K562 (cell line): ENCODE results near the gene TSTD2. TPM values are rescaled to one million over a fixed set of nuclear protein-coding genes. Genes with fewer than 3 reads are reported as not detected.
A peak's percentile ranks its signal among the peaks of the same experiment; 100 is the strongest.

ENCODE experiments used
- ATAC-seq: fragments of 200-7000 bp; cut with Tn5 transposase; 3 replicates; pipeline ENCODE4 v1.9.1; 2020; ENCODE audit warnings: moderate library complexity
- BruUV-seq: library from RNA; stranded (reverse); fragments of 400-500 nt; replicated peaks from 2 replicates; lab custom pipeline; 2021; lab: Mats Ljungman, UMichigan
- CTCF ChIA-PET: fragments of 300-600 bp; formaldehyde crosslinking; extraction: SDS; loops from one replicate; lab custom pipeline; 2021; ENCODE audit warnings: low intra/inter-chr PET ratio; lab: Yijun Ruan, JAX
- POLR2A ChIA-PET: fragments of 300-600, 350-650 bp; sonication (Branson Sonifier 250); formaldehyde crosslinking; extraction: SDS; loops from one replicate; lab custom pipeline; 2021; ENCODE audit warnings: antibody characterized with exemption, inconsistent platforms; lab: Yijun Ruan, JAX
- DNase-seq, 4 experiments: peaks; one replicate each; pipeline versions ENCODE4 v3.0.0 to v3.0.0-alpha.2; 2011 to 2018; ENCODE audit warnings: low spot score in 3 of 4, mixed read lengths in 3 of 4; ENCODE audit errors: extremely low read depth in 1 of 4
- FAIRE-seq: peaks from 2 replicates; lab custom pipeline; 2011; peaks lifted over from hg19 to GRCh38; lab: Jason Lieb, UNC
- H2AFZ ChIP-seq: 2 replicates; pipeline ENCODE4 v1.6.0; 2011; ENCODE audit warnings: low read depth, low read length, control low read depth, inconsistent platforms
- H3K27ac ChIP-seq: fragments of 200-600 bp; 3 replicates; pipeline ENCODE4 v1.8.0; 2011; ENCODE audit warnings: low read depth, mild to moderate bottlenecking, control low read depth, inconsistent platforms, low read length, moderate library complexity, mixed read lengths; ENCODE audit errors: extremely low read depth
- H3K27me3 ChIP-seq, 2 experiments: fragments of 300-600 bp in 1 of 2; 2 replicates in 1 of 2; 3 replicates in 1 of 2; pipeline versions ENCODE4 v1.6.0 to v1.8.0; 2011; ENCODE audit warnings: inconsistent platforms in 2 of 2, low read length in 2 of 2, mild to moderate bottlenecking in 1 of 2, mixed read lengths in 1 of 2, moderate library complexity in 1 of 2; ENCODE audit not compliant: control insufficient read depth in 2 of 2, insufficient read depth in 2 of 2
- H3K36me3 ChIP-seq: fragments of 300-600 bp; 3 replicates; pipeline ENCODE4 v1.8.0; 2011; ENCODE audit warnings: mild to moderate bottlenecking, low read length, inconsistent platforms; ENCODE audit not compliant: control insufficient read depth, insufficient read depth
- H3K4me1 ChIP-seq, 2 experiments: fragments of 200-600 bp in 1 of 2; replicated peaks in 1 of 2; 2 replicates in 1 of 2; 3 replicates in 1 of 2; pipeline versions ENCODE4 v1.5.1 to v1.8.0; 2011; ENCODE audit warnings: inconsistent platforms in 2 of 2, low read length in 2 of 2, mild to moderate bottlenecking in 1 of 2, mixed read lengths in 1 of 2, moderate library complexity in 1 of 2; ENCODE audit not compliant: control insufficient read depth in 2 of 2, insufficient read depth in 2 of 2
- H3K4me2 ChIP-seq: 2 replicates; pipeline ENCODE4 v1.6.1; 2011; ENCODE audit warnings: low read length, control low read depth, inconsistent platforms, mixed read lengths; ENCODE audit not compliant: insufficient read depth
- H3K4me3 ChIP-seq: fragments of 200-600 bp; sonication (generic), shearing (Covaris generic); 2 replicates; pipeline ENCODE4 v1.5.1; 2016; ENCODE audit warnings: control low read depth, inconsistent platforms
- H3K79me2 ChIP-seq: fragments of 200-600 bp; 3 replicates; pipeline ENCODE4 v1.8.0; 2011; ENCODE audit warnings: low read length, inconsistent platforms; ENCODE audit not compliant: control insufficient read depth, insufficient read depth
- H3K9ac ChIP-seq, 2 experiments: 2 replicates each; pipeline versions ENCODE4 v1.6.0 to v1.6.1; 2011; ENCODE audit warnings: low read depth in 2 of 2, low read length in 2 of 2, control low read depth in 1 of 2, inconsistent platforms in 1 of 2, mild to moderate bottlenecking in 1 of 2, mixed read lengths in 1 of 2; ENCODE audit not compliant: insufficient read depth in 1 of 2
- H3K9me1 ChIP-seq: one replicate; pipeline ENCODE4 v1.6.0; 2011; ENCODE audit warnings: inconsistent platforms, mild to moderate bottlenecking, low read length, moderate library complexity; ENCODE audit not compliant: control insufficient read depth, insufficient read depth
- H3K9me3 ChIP-seq: replicated peaks from 2 replicates; pipeline ENCODE4 v1.5.1; 2011; ENCODE audit warnings: low read depth, low read length, inconsistent platforms; ENCODE audit not compliant: control insufficient read depth, insufficient read depth
- H4K20me1 ChIP-seq: replicated peaks from 2 replicates; pipeline ENCODE4 v1.6.1; 2011; ENCODE audit warnings: low read length, inconsistent platforms, mixed read lengths; ENCODE audit not compliant: control insufficient read depth, insufficient read depth
- BHLHE40 ChIP-seq: IDR thresholded peaks from 2 replicates; pipeline ENCODE4 v1.6.1; 2011; ENCODE audit warnings: low read length, improper control_type of control experiment
- CBFA2T2 ChIP-seq: fragments of 450-650 bp; conservative IDR thresholded peaks from 2 replicates; pipeline ENCODE4 v1.6.1; 2017; ENCODE audit warnings: mild to moderate bottlenecking
- FIP1L1 ChIP-seq: fragments of 200-400 bp; formaldehyde crosslinking; IDR thresholded peaks from 2 replicates; pipeline ENCODE4 v1.6.1; 2018; ENCODE audit warnings: mild to moderate bottlenecking, low read depth, low read length; ENCODE audit not compliant: poor library complexity, severe bottlenecking
- FOSL1 ChIP-seq: fragments of 200-800 bp; sonication (Bioruptor generic); conservative IDR thresholded peaks from 2 replicates; pipeline ENCODE4 v1.6.1; 2016; ENCODE audit warnings: missing genetic modification characterization, missing compliant biosample characterization
- FOXA3 ChIP-seq, 2 experiments: fragments of 450-650 bp in 1 of 2; sonication (generic) in 1 of 2; formaldehyde crosslinking; IDR thresholded peaks in 1 of 2; conservative IDR thresholded peaks in 1 of 2; 2 replicates each; pipeline versions ENCODE4 v1.4.0 to v1.8.0; 2020 to 2022; ENCODE audit warnings: mild to moderate bottlenecking in 2 of 2, missing genetic modification reagents in 1 of 2
- GABPB1 ChIP-seq: sonication (generic); formaldehyde crosslinking; IDR thresholded peaks from 2 replicates; pipeline ENCODE4 v1.8.0; 2022; ENCODE audit warnings: mild to moderate bottlenecking, missing genetic modification reagents
- HMGN3 ChIP-seq: IDR thresholded peaks from 2 replicates; pipeline ENCODE4 v1.6.1; 2011; ENCODE audit warnings: borderline replicate concordance, low read depth, mild to moderate bottlenecking, mixed read lengths, low read length; ENCODE audit not compliant: insufficient read length; ENCODE audit errors: extremely low read depth
- RNF2 ChIP-seq: sonication (generic); IDR thresholded peaks from 2 replicates; pipeline ENCODE4 v1.6.1; 2016
- WGBS: fragments of 100-300 bp; shearing (Covaris generic); methylation state at CpG from one replicate; pipeline ENCODE4 v1.1.6; 2016; ENCODE audit warnings: low coverage, mixed read lengths; ENCODE audit not compliant: insufficient coverage; ENCODE audit errors: missing lambda C conversion rate; 5-methylcytosine and 5-hydroxymethylcytosine counted together
- in situ Hi-C: fragments of 300-500 bp; cut with MboI; formaldehyde crosslinking; loops from 4 replicates; pipeline ENCODE4 v1.15.0; 2018; ENCODE audit warnings: inconsistent platforms, mixed read lengths
- intact Hi-C: fragments of 100-400 bp; cut with micrococcal nuclease; formaldehyde crosslinking; loops from 2 replicates; pipeline ENCODE4 v1.14.2; 2022
- polyA plus RNA-seq, 8 experiments: library from polyadenylated mRNA; depleted of rRNA in 4 of 8; stranded (reverse) in 5 of 8; unstranded in 3 of 8; fragments of >200 nt; fragmentation: Nextera tagmentation in 2 of 8; fragmentation: Illumina TruSeq in 1 of 8; extraction: Ambion mirVana in 2 of 8; extraction: Trizol in 1 of 8; gene quantifications; 2 replicates each; pipeline versions ENCODE4 v1.2.1 to v1.2.3, GENCODE V29; 2011 to 2014; ENCODE audit warnings: inconsistent platforms in 1 of 8, missing spikeins in 1 of 8
- total RNA-seq, 7 experiments: library from RNA; depleted of rRNA in 6 of 7; stranded (reverse); fragments of >200 nt in 6 of 7; fragmentation: Illumina TruSeq in 2 of 7; extraction: Trizol in 2 of 7; gene quantifications; 2 replicates each; pipeline versions ENCODE4 v1.2.1 to v1.2.3, GENCODE V29; 2011 to 2021; ENCODE audit warnings: low replicate concordance in 1 of 7
- TF ChIP-seq, protein P1 (sequence below): fragments of 250-450 bp; sonication (Bioruptor Pico); IDR thresholded peaks from 2 replicates; pipeline ENCODE4 v1.4.0; 2020
- TF ChIP-seq, protein P2 (sequence below), 3 experiments: fragments of 200-800 bp in 1 of 3; sonication (Bioruptor generic) in 1 of 3; sonication (generic) in 1 of 3; formaldehyde crosslinking in 1 of 3; IDR thresholded peaks; 2 replicates each; pipeline versions ENCODE4 v1.6.1 to v1.8.0; 2016 to 2022; ENCODE audit warnings: mild to moderate bottlenecking in 2 of 3, missing compliant biosample characterization in 2 of 3, missing genetic modification characterization in 2 of 3, missing genetic modification reagents in 1 of 3

Gene TSTD2
- total and polyA plus RNA-seq, 9 of the 15 experiments (the other 6 are each of a cell fraction or from before 2014, with no cell fraction given), result 10.1 to 36.7 (median 19.0) TPM

DNA sequence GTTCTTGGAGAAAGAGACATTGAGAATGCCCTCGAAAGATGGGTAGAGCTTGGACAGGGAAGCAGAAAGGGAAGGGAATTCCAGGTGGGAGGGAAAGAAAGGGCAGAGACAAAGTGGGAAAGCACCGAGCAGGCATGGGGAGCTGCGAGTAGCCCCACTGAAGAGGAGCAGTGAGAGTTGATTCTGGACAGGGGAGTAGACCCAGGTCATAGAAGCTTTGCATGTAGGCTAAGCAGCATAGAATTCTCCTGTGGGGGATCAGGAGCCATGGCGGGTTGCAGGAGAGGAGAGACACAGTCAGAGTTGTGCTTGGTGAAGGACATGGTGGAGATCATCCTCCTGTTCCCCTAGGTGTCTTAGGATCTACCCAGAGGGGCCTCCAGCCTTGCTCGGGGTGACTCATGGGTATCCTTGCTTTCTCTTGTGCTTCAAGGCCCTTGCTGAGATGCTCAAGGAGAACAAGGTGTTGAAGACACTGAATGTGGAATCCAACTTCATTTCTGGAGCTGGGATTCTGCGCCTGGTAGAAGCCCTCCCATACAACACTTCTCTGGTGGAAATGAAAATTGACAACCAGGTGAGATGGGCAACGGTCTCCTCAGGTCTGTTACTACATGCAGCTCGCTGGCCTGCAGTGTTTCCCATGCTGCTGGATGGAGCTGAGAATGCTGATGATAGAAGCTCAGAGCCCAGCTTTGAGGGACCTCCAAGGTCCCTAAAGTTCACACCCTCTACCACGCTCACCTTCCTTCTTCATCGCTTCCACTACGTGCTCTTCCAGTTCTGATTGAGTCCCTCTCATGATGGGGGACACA is 64.5 kb downstream of the TSTD2 start:
- Histone ChIP-seq H3K9me3 (no peaks in the 10 kb centered on the region), H3K4me3 (no peak overlapping the region), H3K4me2 (no peak overlapping the region), H4K20me1 (no peaks in the 10 kb centered on the region), H3K27ac (peak overlapping the region; percentile 53; the same call in 2 of the 3 replicates)
- 94% methylated on average over 11 of the region's 11 CpGs for WGBS
- BruUV-seq, result no TSS peak
- POLR2A ChIA-PET, result interaction anchor here (0.8 kb wide), 1 partner anchor 33 kb away, joined by 3 read pairs; no protein-coding TSS in a partner anchor
- in situ Hi-C loops, result no loop called here
- no peak for FAIRE-seq
- TF ChIP-seq FOXA3 (CRISPR knock-in tag; conservative IDR thresholded peaks at IDR 0.05 in 1 of 2, IDR thresholded peaks at IDR 0.05 in 1 of 2) (0 out of 4 replicates have a peak, but pooled peaks of 1 of the 2 experiments have one; percentile 28), RNF2 (no peak)
- TF ChIP-seq, all 486 proteins: peak for 1
- Histone ChIP-seq H3K79me2 (no peaks in the 10 kb centered on the region), H2AFZ (no peak overlapping the region), H3K36me3 (peaks cover 83% of the 10 kb centered on the region), H3K4me1 (peaks cover 4 to 15% of the 10 kb centered on the region in 2 experiments; a peak in 3 of 5 replicates), H3K27me3 (no peaks in the 10 kb centered on the region), H3K9me1 (peaks cover 4% of the 10 kb centered on the region), H3K9ac (no peak overlapping the region)
- intact Hi-C loops, result no loop called here
- ATAC-seq, result no peak
- CTCF ChIA-PET, result no interaction called here
- no peak for DNase-seq

DNA sequence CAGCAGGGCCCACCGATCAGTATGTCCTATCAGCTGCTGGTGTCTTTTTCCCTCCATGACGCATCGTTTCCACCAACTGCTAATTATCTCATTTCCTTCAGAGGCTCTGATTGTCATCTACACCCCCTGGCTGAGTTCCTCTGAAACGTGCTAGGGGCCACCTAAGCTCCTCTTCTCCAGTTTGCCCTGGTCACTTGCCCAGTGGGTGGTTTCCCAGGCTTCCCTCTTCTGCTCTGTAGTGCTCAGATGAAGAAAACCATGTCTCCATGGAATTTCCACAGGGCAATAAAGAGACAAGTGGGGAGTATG is 65.3 kb downstream of the TSTD2 start:
- ChIA-PET CTCF (no interaction called here), POLR2A (interaction anchor here (0.7 to 0.8 kb wide), 2 partner anchors 53 to 614 kb away, joined by 3 read pairs; no protein-coding TSS in a partner anchor)
- Histone ChIP-seq H3K4me2 (peak overlapping the region; percentile 14), H3K9ac (peak overlapping the region; percentile 13 to 20; a peak in 2 of 4 replicates), H3K4me3 (no peak overlapping the region), H3K79me2 (no peaks in the 10 kb centered on the region), H3K27ac (peak overlapping the region; percentile 53; the same call in 2 of the 3 replicates), H2AFZ (no peak overlapping the region), H3K4me1 (peaks cover 4 to 15% of the 10 kb centered on the region in 2 experiments; a peak in 3 of 5 replicates), H3K9me3 (no peaks in the 10 kb centered on the region), H4K20me1 (no peaks in the 10 kb centered on the region), H3K36me3 (peaks cover 77% of the 10 kb centered on the region), H3K9me1 (peaks cover 4% of the 10 kb centered on the region), H3K27me3 (no peaks in the 10 kb centered on the region)
- in situ Hi-C loops, result no loop called here
- WGBS, result 4% methylated on average over 4 of the region's 4 CpGs
- ATAC-seq (peak; percentile 52), FAIRE-seq (peak; percentile 75), DNase-seq (peak; percentile 32 to 69 (median 48))
- BruUV-seq, result no TSS peak
- intact Hi-C loops, result no loop called here
- TF ChIP-seq GABPB1 (CRISPR knock-in tag), result no peak
- TF ChIP-seq, protein P1, sequence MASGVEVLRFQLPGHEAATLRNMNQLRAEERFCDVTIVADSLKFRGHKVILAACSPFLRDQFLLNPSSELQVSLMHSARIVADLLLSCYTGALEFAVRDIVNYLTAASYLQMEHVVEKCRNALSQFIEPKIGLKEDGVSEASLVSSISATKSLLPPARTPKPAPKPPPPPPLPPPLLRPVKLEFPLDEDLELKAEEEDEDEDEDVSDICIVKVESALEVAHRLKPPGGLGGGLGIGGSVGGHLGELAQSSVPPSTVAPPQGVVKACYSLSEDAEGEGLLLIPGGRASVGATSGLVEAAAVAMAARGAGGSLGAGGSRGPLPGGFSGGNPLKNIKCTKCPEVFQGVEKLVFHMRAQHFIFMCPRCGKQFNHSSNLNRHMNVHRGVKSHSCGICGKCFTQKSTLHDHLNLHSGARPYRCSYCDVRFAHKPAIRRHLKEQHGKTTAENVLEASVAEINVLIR (CRISPR knock-in tag), result no peak
- peak; percentile 84 for TF ChIP-seq BHLHE40
- TF ChIP-seq, protein P2, sequence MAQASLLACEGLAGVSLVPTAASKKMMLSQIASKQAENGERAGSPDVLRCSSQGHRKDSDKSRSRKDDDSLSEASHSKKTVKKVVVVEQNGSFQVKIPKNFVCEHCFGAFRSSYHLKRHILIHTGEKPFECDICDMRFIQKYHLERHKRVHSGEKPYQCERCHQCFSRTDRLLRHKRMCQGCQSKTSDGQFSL (CRISPR knock-in tag; IDR thresholded peaks at IDR 0.05), result no peak
- TF ChIP-seq, protein P2 (tag; IDR thresholded peaks at IDR 0.05), result no peak
- TF ChIP-seq FOSL1, result peak; percentile 91
- no peak for TF ChIP-seq FIP1L1
- TF ChIP-seq CBFA2T2, result peak; percentile 43; the same call in 1 of the 2 replicates
- no peak for TF ChIP-seq HMGN3
